ENCODE results near the gene RAPH1. TPM values are rescaled to one million over a fixed set of nuclear protein-coding genes. Genes with fewer than 3 reads are reported as not detected.

Gene RAPH1
- total RNA-seq, 2 experiments from 2014 or later, result 1.9 to 2.3 TPM

- no peaks in the 10 kb centered on the region for H3K27me3 Mint-ChIP-seq
- no peaks in the 10 kb centered on the region for H3K36me3 Mint-ChIP-seq
- peak; percentile 37 for DNase-seq
- H3K9me3 Mint-ChIP-seq, result no peaks in the 10 kb centered on the region
- no peak overlapping the region for H3K4me3 Mint-ChIP-seq
- H3K4me1 Mint-ChIP-seq, result peaks cover 8% of the 10 kb centered on the region
- H3K27ac Mint-ChIP-seq, result no peak overlapping the region
These were observed 50.6 kb downstream of the RAPH1 start for GRCh38 chr2:203484266-203485112.

- H3K36me3 Mint-ChIP-seq, result no peaks in the 10 kb centered on the region
- no peaks in the 10 kb centered on the region for H3K9me3 Mint-ChIP-seq
- DNase-seq, result no peak
- no peak overlapping the region for H3K4me3 Mint-ChIP-seq
- H3K27ac Mint-ChIP-seq, result no peak overlapping the region
- no peaks in the 10 kb centered on the region for H3K27me3 Mint-ChIP-seq
- peaks cover 8% of the 10 kb centered on the region for H3K4me1 Mint-ChIP-seq
These were observed 54.5 kb downstream of the RAPH1 start for GRCh38 chr2:203480623-203481022.

GRCh38 chr2:203476881-203477280 is 58.2 kb downstream of the RAPH1 start:
- no peak for DNase-seq
- Mint-ChIP-seq H3K27ac (no peak overlapping the region), H3K9me3 (no peaks in the 10 kb centered on the region), H3K4me1 (no peaks in the 10 kb centered on the region), H3K36me3 (no peaks in the 10 kb centered on the region), H3K27me3 (no peaks in the 10 kb centered on the region), H3K4me3 (no peak overlapping the region)

- H3K27ac Mint-ChIP-seq, result no peak overlapping the region
- H3K4me3 Mint-ChIP-seq, result no peak overlapping the region
- H3K36me3 Mint-ChIP-seq, result no peaks in the 10 kb centered on the region
- H3K4me1 Mint-ChIP-seq, result no peaks in the 10 kb centered on the region
- no peak for DNase-seq
- no peaks in the 10 kb centered on the region for H3K9me3 Mint-ChIP-seq
- H3K27me3 Mint-ChIP-seq, result no peaks in the 10 kb centered on the region
These were observed 63.8 kb downstream of the RAPH1 start for GRCh38 chr2:203471323-203471722.

- Mint-ChIP-seq H3K36me3 (no peaks in the 10 kb centered on the region), H3K4me1 (no peaks in the 10 kb centered on the region), H3K9me3 (no peaks in the 10 kb centered on the region), H3K27ac (no peak overlapping the region), H3K4me3 (no peak overlapping the region), H3K27me3 (peaks cover 2% of the 10 kb centered on the region)
- no peak for DNase-seq
These were observed 64.7 kb downstream of the RAPH1 start for GRCh38 chr2:203470371-203470770.

GRCh38 chr2:203469546-203469945 is 65.6 kb downstream of the RAPH1 start:
- Mint-ChIP-seq H3K36me3 (no peaks in the 10 kb centered on the region), H3K9me3 (no peaks in the 10 kb centered on the region)

GRCh38 chr2:203463266-203463678 is 71.8 kb downstream of the RAPH1 start:
- Mint-ChIP-seq H3K27me3 (peaks cover 8% of the 10 kb centered on the region), H3K9me3 (no peaks in the 10 kb centered on the region), H3K4me3 (no peak overlapping the region), H3K27ac (no peak overlapping the region), H3K4me1 (no peaks in the 10 kb centered on the region), H3K36me3 (no peaks in the 10 kb centered on the region)
- no peak for DNase-seq

More at GRCh38 chr2:203469546-203469945, 65.6 kb downstream of the RAPH1 start:
- Mint-ChIP-seq H3K27me3 (peaks cover 5% of the 10 kb centered on the region), H3K27ac (no peak overlapping the region), H3K4me3 (no peak overlapping the region), H3K4me1 (no peaks in the 10 kb centered on the region)
- DNase-seq, result no peak

GRCh38 chr2:203462308-203462707 is 72.8 kb downstream of the RAPH1 start:
- Mint-ChIP-seq H3K9me3 (no peaks in the 10 kb centered on the region), H3K27me3 (peaks cover 8% of the 10 kb centered on the region), H3K27ac (no peak overlapping the region), H3K4me1 (no peaks in the 10 kb centered on the region), H3K36me3 (no peaks in the 10 kb centered on the region), H3K4me3 (no peak overlapping the region)
- DNase-seq, result no peak

GRCh38 chr2:203461746-203462145 is 73.4 kb downstream of the RAPH1 start:
- no peaks in the 10 kb centered on the region for H3K36me3 Mint-ChIP-seq
- H3K27me3 Mint-ChIP-seq, result peaks cover 8% of the 10 kb centered on the region
- DNase-seq, result no peak
- no peak overlapping the region for H3K27ac Mint-ChIP-seq
- H3K4me1 Mint-ChIP-seq, result no peaks in the 10 kb centered on the region
- H3K9me3 Mint-ChIP-seq, result no peaks in the 10 kb centered on the region
- H3K4me3 Mint-ChIP-seq, result no peak overlapping the region

GRCh38 chr2:203455209-203455608 is 79.9 kb downstream of the RAPH1 start:
- H3K27me3 Mint-ChIP-seq, result peaks cover 3% of the 10 kb centered on the region
- no peak for DNase-seq
- H3K4me3 Mint-ChIP-seq, result no peak overlapping the region
- H3K4me1 Mint-ChIP-seq, result peaks cover 2% of the 10 kb centered on the region
- H3K36me3 Mint-ChIP-seq, result no peaks in the 10 kb centered on the region
- no peaks in the 10 kb centered on the region for H3K9me3 Mint-ChIP-seq
- no peak overlapping the region for H3K27ac Mint-ChIP-seq

GRCh38 chr2:203453858-203454451 is 81.1 kb downstream of the RAPH1 start:
- H3K36me3 Mint-ChIP-seq, result no peaks in the 10 kb centered on the region
- peak; percentile 4 for DNase-seq
- H3K27ac Mint-ChIP-seq, result no peak overlapping the region
- H3K4me3 Mint-ChIP-seq, result no peak overlapping the region
- peaks cover 2% of the 10 kb centered on the region for H3K4me1 Mint-ChIP-seq
- no peaks in the 10 kb centered on the region for H3K9me3 Mint-ChIP-seq
- H3K27me3 Mint-ChIP-seq, result peaks cover 3% of the 10 kb centered on the region

GRCh38 chr2:203451689-203452088 is 83.4 kb downstream of the RAPH1 start:
- DNase-seq, result no peak
- Mint-ChIP-seq H3K36me3 (no peaks in the 10 kb centered on the region), H3K4me3 (no peak overlapping the region), H3K4me1 (peaks cover 2% of the 10 kb centered on the region), H3K27me3 (peaks cover 3% of the 10 kb centered on the region), H3K27ac (no peak overlapping the region), H3K9me3 (no peaks in the 10 kb centered on the region)

- no peaks in the 10 kb centered on the region for H3K9me3 Mint-ChIP-seq
- no peak for DNase-seq
- H3K36me3 Mint-ChIP-seq, result no peaks in the 10 kb centered on the region
- H3K27ac Mint-ChIP-seq, result no peak overlapping the region
- no peak overlapping the region for H3K4me3 Mint-ChIP-seq
- peaks cover 3% of the 10 kb centered on the region for H3K27me3 Mint-ChIP-seq
- peaks cover 5% of the 10 kb centered on the region for H3K4me1 Mint-ChIP-seq
These were observed 84.1 kb downstream of the RAPH1 start for GRCh38 chr2:203451011-203451410.

GRCh38 chr2:203450561-203450960 is 84.5 kb downstream of the RAPH1 start:
- no peaks in the 10 kb centered on the region for H3K36me3 Mint-ChIP-seq
- no peaks in the 10 kb centered on the region for H3K9me3 Mint-ChIP-seq
- no peak overlapping the region for H3K27ac Mint-ChIP-seq
- no peak for DNase-seq
- H3K4me1 Mint-ChIP-seq, result peaks cover 7% of the 10 kb centered on the region
- H3K4me3 Mint-ChIP-seq, result no peak overlapping the region
- H3K27me3 Mint-ChIP-seq, result peaks cover 3% of the 10 kb centered on the region

GRCh38 chr2:203446780-203447179 is 88.3 kb downstream of the RAPH1 start:
- no peaks in the 10 kb centered on the region for H3K9me3 Mint-ChIP-seq
- H3K27ac Mint-ChIP-seq, result no peak overlapping the region
- no peaks in the 10 kb centered on the region for H3K27me3 Mint-ChIP-seq
- H3K36me3 Mint-ChIP-seq, result no peaks in the 10 kb centered on the region
- H3K4me1 Mint-ChIP-seq, result peaks cover 5% of the 10 kb centered on the region
- DNase-seq, result no peak
- no peak overlapping the region for H3K4me3 Mint-ChIP-seq

GRCh38 chr2:203446071-203446481 is 89.0 kb downstream of the RAPH1 start:
- no peaks in the 10 kb centered on the region for H3K27me3 Mint-ChIP-seq
- no peaks in the 10 kb centered on the region for H3K9me3 Mint-ChIP-seq
- no peak for DNase-seq
- H3K4me1 Mint-ChIP-seq, result peaks cover 5% of the 10 kb centered on the region
- no peak overlapping the region for H3K4me3 Mint-ChIP-seq
- no peak overlapping the region for H3K27ac Mint-ChIP-seq
- H3K36me3 Mint-ChIP-seq, result no peaks in the 10 kb centered on the region

All from activated naive CD8-positive, alpha-beta T cell treated with anti-CD3 and anti-CD28 coated beads for 36 hours (primary cell).